Coronary artery (tissue), 2 donors: ENCODE measurements around the gene ZNF497.

Experiments
- DNase-seq: peaks from one replicate; pipeline ENCODE4 v3.0.0-alpha.2; 2017; ENCODE audit warnings: low spot score
- H3K27ac ChIP-seq, 2 donors: fragments of 200-600 bp; sonication (generic); one replicate each; pipeline ENCODE4 v1.5.1; 2016 to 2019
- H3K4me3 ChIP-seq: fragments of 200-600 bp; sonication (generic); 2 replicates; pipeline ENCODE4 v1.5.1; 2016; ENCODE audit warnings: mild to moderate bottlenecking, moderate library complexity
- TF ChIP-seq, protein P1 (sequence below): fragments of 200-600 bp; sonication (generic); IDR thresholded peaks from one replicate; pipeline ENCODE4 v1.5.1; 2019; ENCODE audit warnings: antibody characterized with exemption

ZNF497 gene

DNA sequence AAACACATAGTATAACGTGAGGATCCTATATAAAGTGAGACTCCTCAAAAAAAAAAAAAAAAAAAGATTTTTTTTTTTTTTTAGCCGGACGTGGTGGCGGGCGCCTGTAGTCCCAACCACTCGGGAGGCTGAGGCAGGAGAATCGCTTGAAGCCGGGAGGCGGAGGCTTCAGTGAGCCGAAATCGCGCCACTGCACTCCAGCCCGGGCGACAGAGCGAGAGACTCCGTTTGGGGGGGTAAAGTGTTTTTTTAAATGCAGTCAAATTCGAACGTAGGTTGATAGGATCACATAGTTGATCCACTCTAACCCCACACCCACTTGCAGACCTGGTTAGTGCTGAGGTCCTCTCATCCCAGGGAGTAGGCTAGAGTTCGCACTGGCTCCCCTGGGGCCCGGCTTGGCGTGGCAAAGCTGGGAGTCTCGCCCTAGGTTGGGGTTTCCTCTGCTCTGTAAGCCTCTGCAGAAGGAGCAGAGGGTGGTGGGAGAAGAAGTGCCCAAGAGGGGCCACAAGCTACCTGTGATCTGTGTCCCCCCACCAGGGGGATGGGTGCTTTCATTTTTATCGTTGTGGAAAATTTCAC is 39.4 kb upstream of the ZNF497 start:
- peak overlapping the region; percentile 72 for H3K4me3 ChIP-seq
- TF ChIP-seq, protein P1, sequence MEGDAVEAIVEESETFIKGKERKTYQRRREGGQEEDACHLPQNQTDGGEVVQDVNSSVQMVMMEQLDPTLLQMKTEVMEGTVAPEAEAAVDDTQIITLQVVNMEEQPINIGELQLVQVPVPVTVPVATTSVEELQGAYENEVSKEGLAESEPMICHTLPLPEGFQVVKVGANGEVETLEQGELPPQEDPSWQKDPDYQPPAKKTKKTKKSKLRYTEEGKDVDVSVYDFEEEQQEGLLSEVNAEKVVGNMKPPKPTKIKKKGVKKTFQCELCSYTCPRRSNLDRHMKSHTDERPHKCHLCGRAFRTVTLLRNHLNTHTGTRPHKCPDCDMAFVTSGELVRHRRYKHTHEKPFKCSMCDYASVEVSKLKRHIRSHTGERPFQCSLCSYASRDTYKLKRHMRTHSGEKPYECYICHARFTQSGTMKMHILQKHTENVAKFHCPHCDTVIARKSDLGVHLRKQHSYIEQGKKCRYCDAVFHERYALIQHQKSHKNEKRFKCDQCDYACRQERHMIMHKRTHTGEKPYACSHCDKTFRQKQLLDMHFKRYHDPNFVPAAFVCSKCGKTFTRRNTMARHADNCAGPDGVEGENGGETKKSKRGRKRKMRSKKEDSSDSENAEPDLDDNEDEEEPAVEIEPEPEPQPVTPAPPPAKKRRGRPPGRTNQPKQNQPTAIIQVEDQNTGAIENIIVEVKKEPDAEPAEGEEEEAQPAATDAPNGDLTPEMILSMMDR: no peak
- H3K27ac ChIP-seq: peak overlapping the region in 1 of 2 donors; percentile 21
- peak; percentile 72 for DNase-seq

GRCh38 chr19:58400916-58401839 is 38.6 kb upstream of the ZNF497 start:
- TF ChIP-seq, protein P1: no peak
- peak; percentile 99 for DNase-seq
- Histone ChIP-seq H3K4me3 (peak overlapping the region; percentile 72), H3K27ac (peak overlapping the region; percentile 38 to 71)

DNA sequence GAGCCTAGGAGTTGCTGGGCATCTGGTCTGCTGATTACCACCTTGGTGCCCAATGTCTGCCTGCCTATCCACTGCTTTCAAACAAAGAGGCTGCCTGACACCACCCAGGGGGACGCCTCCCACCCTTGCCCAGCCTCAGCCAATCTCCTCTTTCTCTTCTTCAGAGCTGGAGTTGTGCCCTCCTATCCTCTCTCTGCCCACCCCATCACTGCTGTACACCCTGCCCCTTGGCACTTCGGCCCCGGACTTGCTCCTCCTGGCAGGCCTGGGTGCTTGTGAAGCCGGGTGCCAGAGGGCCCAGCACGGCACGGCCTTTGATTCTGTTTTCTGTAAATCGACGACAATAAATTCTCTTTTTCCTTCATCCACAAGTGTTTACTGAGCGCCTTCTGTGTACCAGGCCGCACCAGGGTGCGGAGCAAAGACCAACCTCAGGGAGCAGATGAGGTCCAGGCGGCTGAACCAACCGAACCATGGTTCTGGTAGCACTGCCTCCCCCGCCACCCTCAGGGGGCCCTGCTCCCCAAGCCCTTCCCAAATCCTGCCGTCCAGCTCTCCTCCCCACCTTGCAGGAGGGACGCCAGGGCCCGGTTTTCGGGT is 37.9 kb upstream of the ZNF497 start:
- TF ChIP-seq, protein P1: no peak
- Histone ChIP-seq H3K4me3 (peak overlapping the region; percentile 72), H3K27ac (peak overlapping the region in 1 of 2 donors; percentile 38)
- DNase-seq: no peak

DNA sequence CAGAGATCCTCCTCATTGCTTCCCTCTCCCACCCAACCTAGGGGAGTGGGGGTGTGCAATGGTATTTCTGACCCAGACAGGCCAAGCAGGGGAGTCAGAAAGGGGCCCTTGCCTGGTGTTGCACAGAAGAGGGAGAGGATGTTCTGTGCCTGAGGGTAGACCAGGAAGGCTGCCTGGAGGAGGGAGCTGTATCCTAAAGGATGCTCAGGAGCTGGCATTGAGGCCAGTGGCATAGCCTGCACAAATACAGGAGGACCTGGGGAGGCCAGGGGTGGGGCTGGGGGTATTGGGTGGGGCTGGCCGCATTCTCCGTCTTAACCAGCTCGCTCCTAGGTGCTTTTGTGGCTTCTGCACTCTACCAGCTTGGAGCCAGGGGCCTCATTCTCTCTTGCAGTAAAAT is 37.4 kb upstream of the ZNF497 start:
- TF ChIP-seq, protein P1: no peak
- Histone ChIP-seq H3K4me3 (no peak overlapping the region), H3K27ac (no peak overlapping the region)
- DNase-seq: no peak

GRCh38 chr19:58398545-58398944 is 36.0 kb upstream of the ZNF497 start:
- Histone ChIP-seq H3K4me3 (no peak overlapping the region), H3K27ac (no peak overlapping the region)
- DNase-seq: no peak
- TF ChIP-seq, protein P1: no peak

- no peak for DNase-seq
- H3K4me3 ChIP-seq: no peak overlapping the region
- no peak overlapping the region for H3K27ac ChIP-seq
- TF ChIP-seq, protein P1: no peak
Observed at GRCh38 chr19:58398087-58398486, 35.5 kb upstream of the ZNF497 start.
